ENCODE data around the gene PNPLA3. TPM values are rescaled to one million over a fixed set of nuclear protein-coding genes. Genes with fewer than 3 reads are reported as not detected.

Gene PNPLA3
- 0.86 and 1.6 TPM in 2 replicates for total RNA-seq

DNA sequence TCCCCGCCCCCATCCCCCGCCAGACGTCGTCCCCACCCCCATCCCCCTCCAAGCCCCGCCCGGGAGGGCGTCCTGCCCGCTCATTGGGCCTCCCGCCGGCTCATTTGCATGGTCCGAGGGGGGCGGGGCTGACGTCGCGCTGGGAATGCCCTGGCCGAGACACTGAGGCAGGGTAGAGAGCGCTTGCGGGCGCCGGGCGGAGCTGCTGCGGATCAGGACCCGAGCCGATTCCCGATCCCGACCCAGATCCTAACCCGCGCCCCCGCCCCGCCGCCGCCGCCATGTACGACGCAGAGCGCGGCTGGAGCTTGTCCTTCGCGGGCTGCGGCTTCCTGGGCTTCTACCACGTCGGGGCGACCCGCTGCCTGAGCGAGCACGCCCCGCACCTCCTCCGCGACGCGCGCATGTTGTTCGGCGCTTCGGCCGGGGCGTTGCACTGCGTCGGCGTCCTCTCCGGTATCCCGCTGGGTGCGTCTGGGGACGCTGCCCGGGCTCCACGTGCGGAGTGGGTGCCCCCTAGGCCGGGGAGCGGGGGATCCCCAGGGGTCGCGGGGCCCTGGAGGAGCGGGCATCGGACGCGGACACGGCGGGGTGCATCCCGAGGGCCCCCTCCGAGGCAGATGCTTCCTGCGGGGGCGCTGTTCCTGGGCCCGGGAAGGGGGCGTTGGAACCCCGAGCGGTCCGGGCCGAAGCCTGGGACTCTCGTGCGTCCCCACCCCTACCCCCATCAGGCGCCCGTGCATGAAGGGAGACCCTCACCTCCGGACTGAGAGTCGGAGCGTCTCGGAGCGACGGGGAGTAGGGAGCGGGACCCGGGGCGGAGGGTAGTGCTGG, at the start of gene PNPLA3:
Gene PNPLA3 (plus strand): TSS at position 175 of the 834 bp plus-strand sequence. CDS start 107 bp downstream, at position 282.
- peak within 1 kb of the TSS; percentile 85 for H3K4me3 Mint-ChIP-seq
- no peaks in the 10 kb centered on the region for H3K9me3 Mint-ChIP-seq
- H3K4me1 Mint-ChIP-seq (ENCODE audit: low read depth) = peaks cover 6% of the 10 kb centered on the region
- intact Hi-C loops (cut with micrococcal nuclease) = loop anchor here (1.0 kb wide), 2 partner anchors 31 to 112 kb away; partner anchors contain the start of genes EFCAB6 and SAMM50
- peak within 1 kb of the TSS; percentile 85 for H3K27ac Mint-ChIP-seq
- peak; percentile 79 for DNase-seq (ENCODE audit: low spot score)
- no peaks in the 10 kb centered on the region for H3K36me3 Mint-ChIP-seq (ENCODE audit: low read depth)
- peaks cover 15% of the 10 kb centered on the region for H3K27me3 Mint-ChIP-seq (ENCODE audit: insufficient read depth)

DNA sequence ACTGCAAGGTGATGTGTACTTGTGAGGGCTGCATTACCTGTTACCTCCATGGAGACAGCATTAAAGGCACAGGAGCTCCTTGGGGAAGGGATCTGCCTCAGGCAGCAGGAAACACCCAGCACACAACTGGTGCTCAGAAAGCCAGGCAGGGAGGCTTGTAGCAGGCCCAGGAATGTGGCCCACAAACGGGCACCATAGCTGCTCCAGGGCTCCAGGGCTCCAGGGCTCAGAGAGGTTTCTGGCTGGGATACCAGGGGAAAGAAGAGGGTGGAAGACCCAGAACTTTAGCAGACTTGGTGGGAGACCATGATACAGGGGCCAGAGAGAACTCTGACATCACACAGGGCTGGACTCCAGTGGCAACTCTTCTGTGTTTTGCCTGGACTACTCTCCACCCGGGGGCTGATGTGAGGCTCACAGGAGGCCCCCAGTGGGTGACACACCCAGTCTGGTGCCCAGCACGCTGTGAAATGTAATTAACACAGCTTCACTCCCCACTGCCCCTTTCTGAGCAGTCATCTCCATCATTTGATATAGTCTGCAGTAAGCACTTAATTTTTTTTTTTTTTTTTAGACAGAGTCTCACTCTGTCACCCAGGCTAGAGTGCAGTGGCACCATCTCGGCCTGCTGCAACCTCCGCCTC, 46.6 kb upstream of the PNPLA3 start:
- H3K27me3 Mint-ChIP-seq (ENCODE audit: insufficient read depth) = peaks cover 2% of the 10 kb centered on the region
- intact Hi-C loops (cut with micrococcal nuclease) = no loop called here
- H3K9me3 Mint-ChIP-seq = no peaks in the 10 kb centered on the region
- DNase-seq (ENCODE audit: low spot score) = no peak
- no peaks in the 10 kb centered on the region for H3K4me1 Mint-ChIP-seq (ENCODE audit: low read depth)
- no peak overlapping the region for H3K4me3 Mint-ChIP-seq
- H3K36me3 Mint-ChIP-seq (ENCODE audit: low read depth) = no peaks in the 10 kb centered on the region
- no peak overlapping the region for H3K27ac Mint-ChIP-seq

GRCh38 chr22:43878079-43878795, 45.4 kb upstream of the PNPLA3 start:
- no peaks in the 10 kb centered on the region for H3K36me3 Mint-ChIP-seq (ENCODE audit: low read depth)

GRCh38 chr22:43878831-43879550, 44.6 kb upstream of the PNPLA3 start:
- no peak for DNase-seq (ENCODE audit: low spot score)
- H3K4me3 Mint-ChIP-seq = no peak overlapping the region
- no peaks in the 10 kb centered on the region for H3K4me1 Mint-ChIP-seq (ENCODE audit: low read depth)
- peaks cover 2% of the 10 kb centered on the region for H3K27me3 Mint-ChIP-seq (ENCODE audit: insufficient read depth)
- no peaks in the 10 kb centered on the region for H3K9me3 Mint-ChIP-seq
- no peaks in the 10 kb centered on the region for H3K36me3 Mint-ChIP-seq (ENCODE audit: low read depth)
- intact Hi-C loops (cut with micrococcal nuclease) = no loop called here
- no peak overlapping the region for H3K27ac Mint-ChIP-seq

More at GRCh38 chr22:43878079-43878795, 45.4 kb upstream of the PNPLA3 start:
- Mint-ChIP-seq H3K27ac (no peak overlapping the region), H3K4me1 (ENCODE audit: low read depth) (no peaks in the 10 kb centered on the region), H3K4me3 (no peak overlapping the region), H3K9me3 (no peaks in the 10 kb centered on the region), H3K27me3 (ENCODE audit: insufficient read depth) (peaks cover 2% of the 10 kb centered on the region)
- DNase-seq (ENCODE audit: low spot score) = no peak
- intact Hi-C loops (cut with micrococcal nuclease) = no loop called here

GRCh38 chr22:43879901-43880540, 43.6 kb upstream of the PNPLA3 start:
- no peak for DNase-seq (ENCODE audit: low spot score)
- Mint-ChIP-seq H3K4me3 (no peak overlapping the region), H3K36me3 (ENCODE audit: low read depth) (no peaks in the 10 kb centered on the region), H3K27ac (no peak overlapping the region), H3K4me1 (ENCODE audit: low read depth) (no peaks in the 10 kb centered on the region), H3K9me3 (no peaks in the 10 kb centered on the region), H3K27me3 (ENCODE audit: insufficient read depth) (peaks cover 2% of the 10 kb centered on the region)
- intact Hi-C loops (cut with micrococcal nuclease) = loop anchor here (10.0 kb wide), 1 partner anchor 495 kb away; no protein-coding TSS in a partner anchor

GRCh38 chr22:43880541-43880991, 43.0 kb upstream of the PNPLA3 start:
- DNase-seq (ENCODE audit: low spot score) = no peak
- H3K27ac Mint-ChIP-seq = no peak overlapping the region
- H3K4me1 Mint-ChIP-seq (ENCODE audit: low read depth) = no peaks in the 10 kb centered on the region
- intact Hi-C loops (cut with micrococcal nuclease) = loop anchor here (10.0 kb wide), 1 partner anchor 496 kb away; no protein-coding TSS in a partner anchor
- peaks cover 2% of the 10 kb centered on the region for H3K27me3 Mint-ChIP-seq (ENCODE audit: insufficient read depth)
- H3K9me3 Mint-ChIP-seq = no peaks in the 10 kb centered on the region
- H3K36me3 Mint-ChIP-seq (ENCODE audit: low read depth) = no peaks in the 10 kb centered on the region
- H3K4me3 Mint-ChIP-seq = no peak overlapping the region

- Mint-ChIP-seq H3K36me3 (ENCODE audit: low read depth) (no peaks in the 10 kb centered on the region), H3K9me3 (no peaks in the 10 kb centered on the region), H3K4me3 (no peak overlapping the region), H3K27me3 (ENCODE audit: insufficient read depth) (no peaks in the 10 kb centered on the region), H3K27ac (no peak overlapping the region), H3K4me1 (ENCODE audit: low read depth) (no peaks in the 10 kb centered on the region)
- DNase-seq (ENCODE audit: low spot score) = no peak
- intact Hi-C loops (cut with micrococcal nuclease) = loop anchor here (10.0 kb wide), 1 partner anchor 497 kb away; no protein-coding TSS in a partner anchor
Measured at GRCh38 chr22:43881091-43882061, 42.2 kb upstream of the PNPLA3 start.

DNA sequence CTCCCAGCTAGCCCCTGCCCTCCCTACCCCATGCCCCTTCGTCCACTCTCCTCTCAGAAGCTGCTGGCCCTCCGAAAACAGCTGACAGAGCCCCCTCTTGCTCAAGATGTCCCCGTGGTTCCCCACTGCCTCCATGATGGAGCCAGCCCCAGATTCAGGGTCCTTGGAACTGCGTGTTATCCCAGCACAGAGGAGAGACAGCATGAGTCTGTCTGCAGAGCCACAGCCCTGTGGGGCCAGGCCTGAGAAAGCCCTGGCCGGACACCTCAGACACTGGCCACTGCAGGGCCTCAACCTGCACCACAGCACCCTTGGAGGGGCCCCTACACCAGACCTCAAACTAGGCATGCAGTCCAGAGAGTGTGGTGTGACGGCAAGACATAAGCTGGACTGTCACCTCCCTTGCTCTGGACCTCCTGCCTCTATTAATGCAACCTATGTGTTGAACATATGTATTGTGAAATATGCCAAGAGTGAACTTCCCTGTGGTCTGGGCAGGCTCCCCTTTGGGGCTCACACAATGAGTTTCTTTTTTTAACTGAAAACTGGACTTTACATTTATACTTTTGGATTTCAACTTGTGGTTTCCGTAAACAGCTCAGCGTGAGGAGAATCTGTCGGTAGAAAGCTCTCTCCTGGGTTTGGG, 41.4 kb upstream of the PNPLA3 start:
- no peaks in the 10 kb centered on the region for H3K36me3 Mint-ChIP-seq (ENCODE audit: low read depth)
- intact Hi-C loops (cut with micrococcal nuclease) = loop anchor here (10.0 kb wide), 1 partner anchor 497 kb away; no protein-coding TSS in a partner anchor
- H3K27ac Mint-ChIP-seq = no peak overlapping the region
- no peak for DNase-seq (ENCODE audit: low spot score)
- no peaks in the 10 kb centered on the region for H3K9me3 Mint-ChIP-seq
- no peak overlapping the region for H3K4me3 Mint-ChIP-seq
- peaks cover 3% of the 10 kb centered on the region for H3K27me3 Mint-ChIP-seq (ENCODE audit: insufficient read depth)
- no peaks in the 10 kb centered on the region for H3K4me1 Mint-ChIP-seq (ENCODE audit: low read depth)

GRCh38 chr22:43883012-43883661, 40.5 kb upstream of the PNPLA3 start:
- Mint-ChIP-seq H3K4me1 (ENCODE audit: low read depth) (no peaks in the 10 kb centered on the region), H3K9me3 (no peaks in the 10 kb centered on the region), H3K4me3 (no peak overlapping the region), H3K27me3 (ENCODE audit: insufficient read depth) (peaks cover 3% of the 10 kb centered on the region), H3K27ac (no peak overlapping the region), H3K36me3 (ENCODE audit: low read depth) (no peaks in the 10 kb centered on the region)
- intact Hi-C loops (cut with micrococcal nuclease) = loop anchor here (1.0 to 10.0 kb wide), 3 partner anchors 63 to 743 kb away; no protein-coding TSS in a partner anchor
- DNase-seq (ENCODE audit: low spot score) = peak; percentile 23

- intact Hi-C loops (cut with micrococcal nuclease) = loop anchor here (1.0 to 10.0 kb wide), 3 partner anchors 62 to 742 kb away; no protein-coding TSS in a partner anchor
Measured at GRCh38 chr22:43883719-43884415, 39.7 kb upstream of the PNPLA3 start.

More at GRCh38 chr22:43883719-43884415, 39.7 kb upstream of the PNPLA3 start:
- Mint-ChIP-seq H3K4me1 (ENCODE audit: low read depth) (no peaks in the 10 kb centered on the region), H3K4me3 (no peak overlapping the region), H3K27ac (no peak overlapping the region), H3K9me3 (no peaks in the 10 kb centered on the region), H3K27me3 (ENCODE audit: insufficient read depth) (peaks cover 6% of the 10 kb centered on the region), H3K36me3 (ENCODE audit: low read depth) (no peaks in the 10 kb centered on the region)
- no peak for DNase-seq (ENCODE audit: low spot score)
